Mesendoderm (in vitro differentiated cells): ENCODE results near the gene AMIGO1.

Experiments
- DNase-seq: peaks from one replicate; pipeline ENCODE4 v3.0.0; 2013
- H2AK5ac ChIP-seq: 2 replicates; pipeline ENCODE4 v1.6.1; 2013; ENCODE audit warnings: low read length, inconsistent platforms
- H2BK120ac ChIP-seq: 2 replicates; pipeline ENCODE4 v1.6.1; 2013; ENCODE audit warnings: low read depth, mild to moderate bottlenecking, low read length, moderate library complexity, mixed read lengths
- H2BK15ac ChIP-seq: replicated peaks from 2 replicates; pipeline ENCODE4 v1.6.1; 2013; ENCODE audit warnings: low read depth, mild to moderate bottlenecking, moderate library complexity
- H2BK5ac ChIP-seq: 2 replicates; pipeline ENCODE4 v1.6.1; 2013; ENCODE audit warnings: low read length, inconsistent platforms
- H3K18ac ChIP-seq: 2 replicates; pipeline ENCODE4 v1.6.1; 2013; ENCODE audit warnings: mild to moderate bottlenecking, low read length, mixed read lengths
- H3K23ac ChIP-seq: one replicate; pipeline ENCODE4 v1.6.1; 2013; ENCODE audit warnings: low read length
- H3K27ac ChIP-seq: 2 replicates; pipeline ENCODE4 v1.5.1; 2013; ENCODE audit warnings: low read depth, mild to moderate bottlenecking, inconsistent platforms, low read length, moderate library complexity
- H3K27me3 ChIP-seq: 2 replicates; pipeline ENCODE4 v1.6.1; 2013; ENCODE audit warnings: low read length, control low read depth, mild to moderate bottlenecking, inconsistent platforms; ENCODE audit not compliant: insufficient read depth, poor library complexity
- H3K36me3 ChIP-seq: 2 replicates; pipeline ENCODE4 v1.6.1; 2013; ENCODE audit warnings: low read length, inconsistent platforms; ENCODE audit not compliant: control insufficient read depth, insufficient read depth
- H3K4ac ChIP-seq: one replicate; pipeline ENCODE4 v1.6.1; 2013; ENCODE audit warnings: low read depth, mild to moderate bottlenecking, low read length, moderate library complexity
- H3K4me1 ChIP-seq: 2 replicates; pipeline ENCODE4 v1.6.1; 2013; ENCODE audit warnings: low read depth, low read length, inconsistent platforms; ENCODE audit not compliant: control insufficient read depth
- H3K4me2 ChIP-seq: 2 replicates; pipeline ENCODE4 v1.6.1; 2013; ENCODE audit warnings: low read length
- H3K4me3 ChIP-seq: 2 replicates; pipeline ENCODE4 v1.5.1; 2013; ENCODE audit warnings: mild to moderate bottlenecking, low read length
- H3K56ac ChIP-seq: one replicate; pipeline ENCODE4 v1.6.1; 2013; ENCODE audit warnings: low read length
- H3K79me1 ChIP-seq: 2 replicates; pipeline ENCODE4 v1.6.1; 2013; ENCODE audit warnings: low read length, inconsistent platforms
- H3K79me2 ChIP-seq: 2 replicates; pipeline ENCODE4 v1.6.1; 2013; ENCODE audit warnings: mild to moderate bottlenecking, low read length; ENCODE audit not compliant: control insufficient read depth, insufficient read depth
- H3K9ac ChIP-seq: 2 replicates; pipeline ENCODE4 v1.6.1; 2013; ENCODE audit warnings: low read length, inconsistent platforms
- H4K5ac ChIP-seq: one replicate; pipeline ENCODE4 v1.6.1; 2013; ENCODE audit warnings: low read length
- H4K8ac ChIP-seq: one replicate; pipeline ENCODE4 v1.6.1; 2013; ENCODE audit warnings: low read depth, mild to moderate bottlenecking, control low read depth, low read length, moderate library complexity
- WGBS: extraction: QIAGEN DNeasy Blood & Tissue Kit; methylation state at CpG from one replicate; pipeline ENCODE4 v1.1.7; 2013; ENCODE audit warnings: low lambda C conversion rate, missing lambda C conversion rate; ENCODE audit not compliant: insufficient coverage; ENCODE audit errors: extremely low coverage; 5-methylcytosine and 5-hydroxymethylcytosine counted together

Gene AMIGO1

GRCh38 chr1:109523706-109524105 lies 14.2 kb upstream of the AMIGO1 start:
- Histone ChIP-seq H4K8ac (no peak overlapping the region), H3K27ac (no peak overlapping the region), H3K56ac (no peak overlapping the region), H3K23ac (no peak overlapping the region), H3K4me1 (no peaks in the 10 kb centered on the region), H2BK120ac (no peak overlapping the region), H3K4ac (no peak overlapping the region), H2BK15ac (no peak overlapping the region), H3K27me3 (no peaks in the 10 kb centered on the region), H2BK5ac (no peak overlapping the region), H3K36me3 (no peaks in the 10 kb centered on the region), H3K4me2 (no peak overlapping the region), H3K9ac (no peak overlapping the region), H4K5ac (no peak overlapping the region), H3K18ac (no peak overlapping the region), H3K79me2 (no peaks in the 10 kb centered on the region), H2AK5ac (no peak overlapping the region), H3K4me3 (no peak overlapping the region), H3K79me1 (no peaks in the 10 kb centered on the region)
- no peak for DNase-seq
- WGBS = no CpG with 5 or more reads among the region's 2 CpGs

- H3K79me1 ChIP-seq = no peaks in the 10 kb centered on the region
- H3K56ac ChIP-seq = no peak overlapping the region
- H3K79me2 ChIP-seq = no peaks in the 10 kb centered on the region
- H3K4ac ChIP-seq = no peak overlapping the region
- no peak overlapping the region for H4K5ac ChIP-seq
- H3K18ac ChIP-seq = no peak overlapping the region
- H2BK120ac ChIP-seq = no peak overlapping the region
- H3K36me3 ChIP-seq = no peaks in the 10 kb centered on the region
- H3K9ac ChIP-seq = no peak overlapping the region
- no peak overlapping the region for H3K4me2 ChIP-seq
- no CpG with 5 or more reads among the region's 7 CpGs for WGBS
- no peak overlapping the region for H3K23ac ChIP-seq
- DNase-seq = no peak
- no peak overlapping the region for H4K8ac ChIP-seq
- no peaks in the 10 kb centered on the region for H3K27me3 ChIP-seq
- H3K4me1 ChIP-seq = no peaks in the 10 kb centered on the region
- no peak overlapping the region for H3K4me3 ChIP-seq
- no peak overlapping the region for H2BK5ac ChIP-seq
- H2AK5ac ChIP-seq = no peak overlapping the region
- H2BK15ac ChIP-seq = no peak overlapping the region
- no peak overlapping the region for H3K27ac ChIP-seq
Measured at GRCh38 chr1:109522026-109522425, 12.5 kb upstream of the AMIGO1 start.

GRCh38 chr1:109521002-109521951 lies 11.8 kb upstream of the AMIGO1 start:
- no peak overlapping the region for H3K9ac ChIP-seq
- no peak overlapping the region for H2BK5ac ChIP-seq
- H3K27ac ChIP-seq = no peak overlapping the region
- H3K4ac ChIP-seq = no peak overlapping the region
- no peaks in the 10 kb centered on the region for H3K4me1 ChIP-seq
- no peaks in the 10 kb centered on the region for H3K36me3 ChIP-seq
- H3K27me3 ChIP-seq = no peaks in the 10 kb centered on the region
- H2AK5ac ChIP-seq = no peak overlapping the region
- H4K8ac ChIP-seq = no peak overlapping the region
- no peaks in the 10 kb centered on the region for H3K79me2 ChIP-seq
- H3K18ac ChIP-seq = no peak overlapping the region
- H2BK15ac ChIP-seq = no peak overlapping the region
- no peaks in the 10 kb centered on the region for H3K79me1 ChIP-seq
- no peak overlapping the region for H4K5ac ChIP-seq
- H3K23ac ChIP-seq = no peak overlapping the region
- H3K4me2 ChIP-seq = no peak overlapping the region
- no peak overlapping the region for H2BK120ac ChIP-seq
- H3K4me3 ChIP-seq = no peak overlapping the region
- H3K56ac ChIP-seq = no peak overlapping the region
- DNase-seq = peak; percentile 48
- no CpG with 5 or more reads among the region's 14 CpGs for WGBS

- no peak overlapping the region for H3K23ac ChIP-seq
- H3K9ac ChIP-seq = no peak overlapping the region
- H4K8ac ChIP-seq = no peak overlapping the region
- H3K4ac ChIP-seq = no peak overlapping the region
- H3K4me1 ChIP-seq = no peaks in the 10 kb centered on the region
- no peak overlapping the region for H2AK5ac ChIP-seq
- H3K79me2 ChIP-seq = no peaks in the 10 kb centered on the region
- H3K4me2 ChIP-seq = no peak overlapping the region
- no peak overlapping the region for H2BK15ac ChIP-seq
- WGBS = no CpG with 5 or more reads among the region's 5 CpGs
- no peak overlapping the region for H4K5ac ChIP-seq
- H3K56ac ChIP-seq = no peak overlapping the region
- DNase-seq = no peak
- no peak overlapping the region for H3K18ac ChIP-seq
- H3K27me3 ChIP-seq = no peaks in the 10 kb centered on the region
- no peak overlapping the region for H3K27ac ChIP-seq
- H3K36me3 ChIP-seq = no peaks in the 10 kb centered on the region
- no peaks in the 10 kb centered on the region for H3K79me1 ChIP-seq
- no peak overlapping the region for H2BK120ac ChIP-seq
- no peak overlapping the region for H2BK5ac ChIP-seq
- H3K4me3 ChIP-seq = no peak overlapping the region
Measured at GRCh38 chr1:109517337-109517736, 7.8 kb upstream of the AMIGO1 start.

DNA sequence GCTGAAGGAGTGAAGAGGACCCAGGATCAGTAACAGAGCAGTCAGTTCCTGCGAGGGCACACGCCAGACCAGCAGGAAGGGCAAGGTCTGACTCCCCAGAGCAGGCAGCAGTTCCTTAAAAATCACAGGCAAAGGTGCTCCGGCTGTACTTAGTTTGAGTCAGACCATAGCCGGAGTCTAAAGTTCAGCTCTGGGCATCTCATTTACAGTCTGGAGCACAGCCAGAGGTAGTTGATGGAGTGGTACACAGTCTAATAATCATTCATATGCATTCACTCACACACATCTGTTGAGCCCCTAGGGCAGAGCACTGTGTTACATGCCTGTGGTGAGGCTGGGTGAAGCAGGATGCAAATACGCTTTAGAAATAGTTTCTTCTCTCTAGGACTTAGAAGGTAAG lies 7.3 kb upstream of the AMIGO1 start:
- Histone ChIP-seq H3K27ac (no peak overlapping the region), H2BK15ac (no peak overlapping the region), H3K79me1 (no peaks in the 10 kb centered on the region), H4K8ac (no peak overlapping the region), H3K4me3 (no peak overlapping the region), H3K4ac (no peak overlapping the region), H3K4me1 (no peaks in the 10 kb centered on the region), H2AK5ac (no peak overlapping the region), H3K27me3 (no peaks in the 10 kb centered on the region), H3K18ac (no peak overlapping the region), H3K56ac (no peak overlapping the region), H3K79me2 (no peaks in the 10 kb centered on the region), H2BK5ac (no peak overlapping the region), H4K5ac (no peak overlapping the region), H3K23ac (no peak overlapping the region), H3K4me2 (no peak overlapping the region), H2BK120ac (no peak overlapping the region), H3K36me3 (no peaks in the 10 kb centered on the region), H3K9ac (no peak overlapping the region)
- WGBS = no CpG with 5 or more reads among the region's 5 CpGs
- no peak for DNase-seq

- Histone ChIP-seq H2BK5ac (no peak overlapping the region), H3K4me2 (no peak overlapping the region), H2AK5ac (no peak overlapping the region), H3K4me3 (no peak overlapping the region), H2BK120ac (no peak overlapping the region), H2BK15ac (no peak overlapping the region), H3K4me1 (no peaks in the 10 kb centered on the region), H3K79me1 (no peaks in the 10 kb centered on the region), H3K4ac (no peak overlapping the region), H3K79me2 (no peaks in the 10 kb centered on the region), H3K27ac (no peak overlapping the region), H3K36me3 (no peaks in the 10 kb centered on the region), H4K5ac (no peak overlapping the region), H3K9ac (no peak overlapping the region), H4K8ac (no peak overlapping the region), H3K18ac (no peak overlapping the region), H3K27me3 (no peaks in the 10 kb centered on the region), H3K56ac (no peak overlapping the region), H3K23ac (no peak overlapping the region)
- no peak for DNase-seq
- no CpG with 5 or more reads among the region's 3 CpGs for WGBS
Measured at GRCh38 chr1:109514846-109515245, 5.3 kb upstream of the AMIGO1 start.
